Gastroesophageal sphincter (tissue), 2 donors: Measurements from ENCODE around the gene DPRX.

ENCODE experiments used
- EP300 ChIP-seq: sonication (generic); formaldehyde crosslinking; IDR thresholded peaks from one replicate; pipeline ENCODE4 v1.6.1; 2017; ENCODE audit warnings: antibody characterized with exemption, mild to moderate bottlenecking
- POLR2A ChIP-seq, 2 donors: fragments of 450-650 bp; IDR thresholded peaks; one replicate each; pipeline ENCODE4 v1.6.1; 2017; ENCODE audit warnings: antibody characterized with exemption in 2 of 2, mild to moderate bottlenecking in 2 of 2, moderate library complexity in 1 of 2

DNA sequence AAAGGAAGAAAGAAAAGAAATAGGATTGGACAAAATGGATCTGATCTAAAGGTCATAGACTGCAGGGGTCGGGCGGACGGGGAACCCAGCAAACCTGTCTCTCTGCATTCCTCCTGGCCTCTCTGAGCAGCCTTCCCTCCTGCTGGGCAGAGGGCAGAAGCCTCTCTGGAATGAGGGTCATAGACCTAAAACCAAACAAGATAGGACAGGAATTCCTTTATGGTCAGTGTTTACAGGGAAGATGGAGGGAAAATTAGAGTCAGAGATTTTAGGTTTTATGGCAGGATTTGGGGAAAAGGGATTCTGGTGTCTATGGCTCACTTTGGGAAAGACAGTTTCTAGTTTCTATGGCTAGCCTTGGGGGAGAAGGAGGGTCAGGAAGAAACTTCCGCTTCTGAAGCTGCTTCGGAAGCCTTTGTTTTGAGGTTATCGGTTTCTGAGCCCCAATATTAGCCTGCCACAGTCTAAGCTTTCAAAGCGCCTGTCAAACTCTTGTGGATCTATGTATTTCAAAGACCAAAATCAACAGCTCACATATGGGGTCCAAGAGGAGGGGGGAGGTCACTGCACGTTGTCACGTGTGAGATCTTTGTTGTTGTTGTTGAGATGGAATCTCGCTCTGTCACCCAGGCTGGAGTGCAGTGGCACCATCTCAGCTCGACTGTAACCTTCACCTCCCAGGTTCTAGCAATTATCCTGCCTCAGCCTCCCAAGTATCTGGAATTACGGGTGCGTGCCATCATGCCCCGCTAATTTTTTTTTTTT, 18.9 kb upstream of the DPRX start:
- no peak for TF ChIP-seq EP300
- TF ChIP-seq POLR2A (IDR thresholded peaks at IDR 0.05), result no peak
